Lower lobe of right lung (tissue), 2 donors: ENCODE measurements around the gene MKKS. TPM values are rescaled to one million over a fixed set of nuclear protein-coding genes. Genes with fewer than 3 reads are reported as not detected.

Experiments
- ATAC-seq, 2 donors: fragments of 200-7000 bp; cut with Tn5 transposase; one replicate each; pipeline ENCODE4 v1.9.1; 2020 to 2022; ENCODE audit warnings: mild to moderate bottlenecking in 2 of 2, moderate library complexity in 2 of 2
- DNase-seq: peaks from one replicate; pipeline ENCODE4 v3.0.0-alpha.2; 2020
- H3K27ac ChIP-seq: fragments of 200-600 bp; one replicate; pipeline ENCODE4 v1.8.0; 2022
- H3K27me3 ChIP-seq: fragments of 200-600 bp; one replicate; pipeline ENCODE4 v1.8.0; 2022; ENCODE audit warnings: low read depth
- H3K36me3 ChIP-seq: fragments of 200-600 bp; one replicate; pipeline ENCODE4 v1.8.0; 2022; ENCODE audit warnings: mild to moderate bottlenecking
- H3K4me1 ChIP-seq: fragments of 200-600 bp; one replicate; pipeline ENCODE4 v1.8.0; 2022
- H3K4me3 ChIP-seq: fragments of 200-600 bp; one replicate; pipeline ENCODE4 v1.8.0; 2022; ENCODE audit warnings: mild to moderate bottlenecking
- H3K9me3 ChIP-seq: fragments of 200-600 bp; one replicate; pipeline ENCODE4 v1.8.0; 2022
- CTCF ChIP-seq: fragments of 200-600 bp; IDR thresholded peaks from one replicate; pipeline ENCODE4 v1.8.0; 2022; ENCODE audit warnings: antibody characterized with exemption, mild to moderate bottlenecking
- intact Hi-C: fragments of 100-400 bp; cut with DNase I; formaldehyde crosslinking; loops from one replicate; pipeline ENCODE4 v1.11.0; 2022
- total RNA-seq: library from RNA; stranded (reverse); fragmentation: NEBNext Ultra II Directional; extraction: Animal tissue kit (Norgen Biotek cat#: 25700); gene quantifications from one replicate; pipeline ENCODE4 v1.2.1, GENCODE V29; 2021
- donor health status: DM: no; HTN: yes; CAD: no; lungs with severe emphysema.

Gene MKKS
- total RNA-seq, 1 donor from 2014 or later = 16.8 TPM

- TF ChIP-seq CTCF = no peak
- no peaks in the 10 kb centered on the region for H3K36me3 ChIP-seq
- no peak overlapping the region for H3K27ac ChIP-seq
- no peaks in the 10 kb centered on the region for H3K27me3 ChIP-seq
- DNase-seq (no peak), ATAC-seq (no peak)
- no peak overlapping the region for H3K4me3 ChIP-seq
- no peaks in the 10 kb centered on the region for H3K4me1 ChIP-seq
- no peaks in the 10 kb centered on the region for H3K9me3 ChIP-seq
- intact Hi-C loops = no loop called here
These were observed 73.1 kb downstream of the MKKS start for GRCh38 chr20:10360878-10361277.

- Histone ChIP-seq H3K9me3 (no peaks in the 10 kb centered on the region), H3K36me3 (no peaks in the 10 kb centered on the region), H3K27me3 (no peaks in the 10 kb centered on the region), H3K4me1 (no peaks in the 10 kb centered on the region), H3K27ac (no peak overlapping the region), H3K4me3 (no peak overlapping the region)
- intact Hi-C loops = no loop called here
- DNase-seq (no peak), ATAC-seq (no peak)
- no peak for TF ChIP-seq CTCF
These were observed 74.4 kb downstream of the MKKS start for GRCh38 chr20:10359621-10360040.

- no peak overlapping the region for H3K4me3 ChIP-seq
- DNase-seq (no peak), ATAC-seq (no peak)
- no peaks in the 10 kb centered on the region for H3K36me3 ChIP-seq
- H3K9me3 ChIP-seq = no peaks in the 10 kb centered on the region
- TF ChIP-seq CTCF = peak; percentile 24
- intact Hi-C loops = no loop called here
- no peaks in the 10 kb centered on the region for H3K27me3 ChIP-seq
- H3K4me1 ChIP-seq = no peaks in the 10 kb centered on the region
- H3K27ac ChIP-seq = no peak overlapping the region
These were observed 76.0 kb downstream of the MKKS start for GRCh38 chr20:10357974-10358373.

- no peaks in the 10 kb centered on the region for H3K36me3 ChIP-seq
- DNase-seq = no peak
These were observed 76.8 kb downstream of the MKKS start for GRCh38 chr20:10357061-10357708.

GRCh38 chr20:10356628-10357027, 77.4 kb downstream of the MKKS start:
- ATAC-seq (no peak), DNase-seq (no peak)
- intact Hi-C loops = no loop called here
- H3K36me3 ChIP-seq = no peaks in the 10 kb centered on the region
- H3K27ac ChIP-seq = no peak overlapping the region
- no peaks in the 10 kb centered on the region for H3K9me3 ChIP-seq
- H3K4me1 ChIP-seq = no peaks in the 10 kb centered on the region
- H3K4me3 ChIP-seq = no peak overlapping the region
- no peaks in the 10 kb centered on the region for H3K27me3 ChIP-seq
- TF ChIP-seq CTCF = no peak

More at GRCh38 chr20:10357061-10357708, 76.8 kb downstream of the MKKS start:
- no peaks in the 10 kb centered on the region for H3K9me3 ChIP-seq
- TF ChIP-seq CTCF = no peak
- no peak for ATAC-seq
- no peak overlapping the region for H3K4me3 ChIP-seq
- intact Hi-C loops = no loop called here
- H3K27me3 ChIP-seq = no peaks in the 10 kb centered on the region
- H3K4me1 ChIP-seq = no peaks in the 10 kb centered on the region
- H3K27ac ChIP-seq = no peak overlapping the region
